ENCODE data around the gene CDKN2A.

Gene CDKN2A

DNA sequence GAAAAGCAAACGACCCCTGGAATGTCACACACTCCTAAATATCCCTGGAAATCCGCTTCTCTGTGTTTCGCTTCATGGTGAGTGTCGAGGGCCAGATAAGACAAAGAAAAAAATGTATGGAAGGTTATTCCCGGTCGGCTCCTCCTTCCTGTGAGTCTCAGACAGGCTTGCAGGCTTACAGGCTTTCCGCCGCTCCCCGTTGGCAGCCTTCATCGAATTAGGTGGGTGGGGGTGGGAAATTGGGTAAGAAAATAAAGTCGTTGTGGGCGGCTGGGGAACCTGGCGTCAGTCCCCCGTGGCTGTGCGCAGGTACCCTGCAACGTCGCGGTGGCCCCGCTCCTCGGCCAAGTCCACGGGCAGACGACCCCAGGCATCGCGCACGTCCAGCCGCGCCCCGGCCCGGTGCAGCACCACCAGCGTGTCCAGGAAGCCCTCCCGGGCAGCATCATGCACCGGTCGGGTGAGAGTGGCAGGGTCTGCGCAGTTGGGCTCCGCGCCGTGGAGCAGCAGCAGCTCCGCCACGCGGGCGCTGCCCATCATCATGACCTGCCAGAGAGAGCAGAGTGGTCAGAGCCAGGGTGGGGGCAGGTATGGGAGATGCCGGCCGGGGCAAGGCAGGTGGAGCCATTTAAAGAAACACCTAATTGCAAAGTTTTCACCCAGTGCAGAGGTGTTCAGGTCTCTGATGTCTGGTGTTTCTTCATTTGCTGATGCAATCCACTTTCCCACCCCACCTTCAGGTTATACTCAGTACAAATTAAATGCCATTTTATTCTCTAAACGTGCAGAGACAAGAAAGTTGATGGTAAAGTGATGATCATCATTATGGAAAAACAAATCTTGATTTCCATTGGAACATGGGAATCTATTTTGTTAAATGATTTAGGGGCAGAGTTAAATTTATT, 11.8 kb upstream of the CDKN2A start:
- DNase-seq (ENCODE audit: low read depth, low spot score) = no peak

DNA sequence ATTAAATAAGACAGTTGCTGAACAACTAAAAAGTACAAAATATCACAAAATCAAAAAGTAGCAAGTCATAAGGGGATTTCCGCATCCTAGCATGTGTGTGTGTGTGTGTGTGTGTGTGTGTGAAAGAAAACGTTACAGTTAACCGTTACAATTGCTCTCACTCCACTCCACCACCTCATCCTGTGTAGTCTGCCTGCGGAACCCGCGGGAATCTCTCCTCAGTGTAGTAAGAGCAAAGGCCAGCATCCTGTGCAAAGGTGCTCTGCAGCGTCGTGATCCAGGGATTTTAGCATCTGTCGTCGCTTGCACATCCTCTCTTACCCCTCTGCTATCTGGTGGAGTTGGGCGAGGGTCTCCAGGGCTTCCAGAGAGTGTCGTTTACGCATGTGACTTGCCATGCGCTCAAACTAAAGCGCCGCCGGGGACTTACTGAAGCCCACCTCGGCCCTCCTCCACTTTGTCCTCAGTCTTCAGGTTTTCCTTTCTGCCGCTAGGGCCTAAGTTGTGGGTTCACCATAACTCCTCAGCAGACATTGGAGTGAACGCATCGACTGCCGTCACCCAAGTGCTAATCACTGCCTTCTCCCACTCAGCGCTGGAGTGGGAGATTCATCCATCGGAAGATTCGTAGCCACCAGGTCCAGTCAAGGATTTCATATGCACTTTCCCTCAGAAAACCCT, 11.0 kb upstream of the CDKN2A start:
- DNase-seq (ENCODE audit: low read depth, low spot score) = no peak

DNA sequence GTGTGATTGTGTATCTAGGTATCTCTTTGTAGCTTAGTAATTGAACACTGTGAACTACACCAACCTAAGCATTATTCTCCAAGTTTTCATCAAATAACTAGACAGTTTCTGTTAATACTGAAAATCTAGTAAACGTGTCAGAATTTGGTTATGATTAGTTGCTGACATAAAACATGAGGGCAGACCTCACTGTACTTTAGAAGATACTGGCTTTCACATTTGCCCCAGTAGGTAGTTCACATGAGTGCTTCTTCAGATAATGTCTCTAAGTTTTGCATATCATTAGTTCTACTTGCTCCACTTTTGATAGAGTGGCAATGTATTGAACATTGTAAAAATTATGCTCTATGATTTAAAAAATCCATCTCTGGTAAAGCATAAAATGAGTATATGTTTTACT, 7.8 kb upstream of the CDKN2A start:
- DNase-seq (ENCODE audit: low read depth, low spot score) = no peak

DNA sequence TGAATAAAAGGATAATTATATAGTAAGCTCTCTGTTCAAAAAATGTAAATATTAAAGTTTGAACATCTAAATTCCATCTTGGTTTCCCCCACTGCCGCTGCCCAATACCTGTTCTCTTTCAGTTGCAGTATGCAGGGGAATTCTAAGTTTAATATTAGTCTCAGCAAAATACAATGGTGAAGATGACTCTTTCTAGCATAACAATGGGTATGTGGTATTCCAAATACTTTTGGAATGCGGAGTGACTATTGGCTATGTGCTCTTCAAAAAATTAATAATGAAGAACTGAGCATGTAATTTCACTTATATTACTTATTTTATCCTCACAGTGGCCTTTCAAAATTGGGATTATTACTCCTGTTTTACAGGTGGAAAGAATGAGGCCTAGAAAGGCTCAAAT, 3.8 kb upstream of the CDKN2A start:
- DNase-seq (ENCODE audit: low read depth, low spot score) = no peak

DNA sequence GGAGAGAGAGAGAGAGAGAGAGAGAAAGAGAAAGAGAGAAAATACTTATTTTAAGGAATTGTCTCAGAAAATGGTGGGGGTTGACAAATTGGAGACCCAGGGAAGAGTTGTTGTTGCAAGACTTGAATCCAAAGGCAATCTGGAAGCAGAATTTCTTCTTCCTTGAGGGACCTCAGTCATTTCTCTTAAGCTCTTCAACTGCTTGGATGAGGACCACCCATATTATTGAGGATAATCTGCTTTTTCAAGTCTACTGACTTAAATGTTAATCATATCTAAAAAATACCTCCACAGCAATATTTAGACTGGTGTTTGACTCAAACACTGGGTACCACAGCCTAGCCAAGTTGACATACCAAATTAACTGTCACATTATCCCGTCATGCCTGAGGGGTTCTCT, 3.3 kb upstream of the CDKN2A start:
- no peak for DNase-seq (ENCODE audit: low read depth, low spot score)

DNA sequence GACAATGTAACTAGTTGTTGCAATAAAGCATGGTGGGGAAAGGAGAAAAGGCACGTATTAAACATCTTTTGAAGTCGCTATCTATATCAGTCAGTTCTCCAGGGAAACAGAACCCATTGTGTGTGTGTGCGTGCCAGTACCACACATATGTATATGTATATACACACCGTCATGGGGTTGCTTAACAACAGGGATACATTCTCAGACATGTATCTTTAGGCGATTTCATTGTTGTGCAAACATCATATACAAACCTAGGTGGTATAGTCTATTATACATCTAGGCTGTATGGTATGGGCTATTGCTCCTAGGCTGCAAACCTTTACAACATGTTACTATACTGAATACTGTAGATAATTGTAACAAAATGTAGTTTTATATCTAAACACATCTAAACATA, 2.7 kb upstream of the CDKN2A start:
- no peak for DNase-seq (ENCODE audit: low read depth, low spot score)

DNA sequence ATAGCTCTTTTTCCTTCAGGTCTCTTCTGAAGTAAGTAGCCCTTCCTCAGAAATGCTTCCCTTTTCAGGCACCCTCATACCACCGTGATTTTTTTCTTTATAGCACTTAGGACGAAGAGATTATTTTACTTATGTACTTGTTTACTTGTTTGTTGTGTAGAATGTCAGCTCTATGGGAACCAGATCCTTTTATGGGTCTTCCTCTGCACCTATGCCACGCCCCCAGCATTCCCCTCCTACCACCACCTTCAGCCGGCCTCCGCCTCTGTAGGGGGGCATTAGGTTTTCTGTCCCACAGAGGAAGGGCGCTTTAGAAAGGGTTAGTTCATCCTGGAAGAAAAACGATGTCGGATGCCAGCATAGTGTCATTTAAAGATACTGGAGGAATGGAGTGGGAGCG, 2.2 kb upstream of the CDKN2A start:
- no peak for DNase-seq (ENCODE audit: low read depth, low spot score)

DNA sequence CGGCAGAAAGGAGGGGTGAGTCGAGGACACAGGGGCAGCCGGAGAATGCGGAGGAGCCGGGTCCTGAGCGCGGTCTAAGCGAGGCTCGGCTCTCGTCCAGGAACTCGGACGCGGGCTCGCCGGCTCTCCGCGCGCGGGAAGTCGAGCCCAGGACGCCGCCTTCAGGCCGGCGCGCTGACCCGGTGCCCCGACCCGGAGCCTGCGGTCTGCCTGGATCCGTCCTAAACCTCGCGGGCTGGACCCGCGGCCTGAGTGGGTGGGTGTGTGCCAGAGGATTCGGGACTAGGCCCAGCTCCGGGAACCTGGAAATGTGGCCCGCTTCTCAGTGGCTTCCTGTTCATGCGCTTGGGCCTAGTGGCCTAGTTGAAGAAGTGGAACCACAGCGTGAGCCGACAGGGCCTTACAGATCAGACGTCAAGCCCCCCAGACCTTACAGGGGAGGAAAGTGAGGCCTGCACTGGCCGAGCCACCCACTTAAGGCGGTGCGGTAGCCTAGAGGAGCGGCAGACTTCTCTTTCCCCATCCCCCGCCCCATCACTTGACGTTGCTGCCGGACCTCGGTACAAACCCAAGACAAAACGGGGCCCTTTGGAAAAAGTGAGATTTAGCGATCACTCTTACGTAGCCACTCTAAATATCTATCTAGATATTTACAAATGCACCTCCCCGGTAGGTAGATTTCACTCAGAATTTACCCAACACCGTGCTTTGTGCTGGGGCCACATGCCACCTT, 1.6 kb upstream of the CDKN2A start:
- no peak for DNase-seq (ENCODE audit: low read depth, low spot score)

DNA sequence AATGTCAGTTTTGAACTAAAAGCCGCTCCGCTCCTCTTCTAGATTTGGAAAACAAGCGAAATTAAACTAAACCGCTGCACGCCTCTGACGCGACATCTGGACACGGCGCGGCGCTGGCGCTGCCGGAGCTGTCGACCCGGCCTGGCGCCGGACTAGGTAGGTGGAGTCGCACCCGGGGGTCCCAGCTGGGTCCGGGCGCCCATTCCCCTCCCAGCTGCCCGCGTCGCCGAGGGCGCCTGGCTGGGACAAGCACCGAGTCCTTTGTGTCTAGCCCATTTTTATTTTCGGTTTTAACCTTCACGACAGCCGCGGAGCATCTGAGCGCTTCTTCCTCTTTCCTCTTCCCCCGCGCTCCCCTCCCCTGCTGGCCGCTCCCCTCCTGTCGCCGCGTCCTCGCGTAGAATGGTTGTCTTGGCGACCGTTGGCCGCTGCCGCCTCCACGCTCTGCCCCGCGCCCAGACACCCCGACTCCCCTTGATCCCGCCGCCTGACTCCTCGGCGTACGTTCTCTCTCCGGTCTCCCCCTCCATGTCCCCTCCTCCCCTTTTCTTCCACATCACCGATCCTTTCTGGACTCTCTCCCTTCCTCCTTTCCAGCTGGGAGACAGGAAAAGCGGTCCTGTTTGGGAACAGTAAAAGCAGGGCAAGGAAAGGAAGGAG, 944 bp upstream of the CDKN2A start:
- DNase-seq (ENCODE audit: low read depth, low spot score) = no peak

DNA sequence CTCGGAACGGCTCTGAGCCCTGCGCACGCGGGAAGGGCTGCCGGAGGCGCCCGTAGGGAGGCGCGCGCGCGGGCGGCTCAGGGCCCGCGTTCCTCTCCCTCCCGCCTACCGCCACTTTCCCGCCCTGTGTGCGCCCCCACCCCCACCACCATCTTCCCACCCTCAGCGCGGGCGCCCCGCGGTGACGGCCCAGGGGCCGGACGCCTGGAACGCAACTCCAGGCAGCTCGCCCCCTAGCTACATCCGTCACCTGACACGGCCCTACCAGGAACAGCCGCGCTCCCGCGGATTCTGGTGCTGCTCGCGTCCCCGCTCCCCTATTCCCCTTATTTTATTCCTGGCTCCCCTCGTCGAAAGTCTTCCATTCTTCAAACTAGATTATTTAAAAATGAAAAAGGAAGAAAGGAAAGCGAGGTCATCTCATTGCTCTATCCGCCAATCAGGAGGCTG, 389 bp upstream of the CDKN2A start, which contains the start of gene CDKN2B-AS1:
CDKN2B-AS1 (plus strand) TSS at position 236 of the 450 bp plus-strand sequence.
- DNase-seq (ENCODE audit: low read depth, low spot score) = no peak

DNA sequence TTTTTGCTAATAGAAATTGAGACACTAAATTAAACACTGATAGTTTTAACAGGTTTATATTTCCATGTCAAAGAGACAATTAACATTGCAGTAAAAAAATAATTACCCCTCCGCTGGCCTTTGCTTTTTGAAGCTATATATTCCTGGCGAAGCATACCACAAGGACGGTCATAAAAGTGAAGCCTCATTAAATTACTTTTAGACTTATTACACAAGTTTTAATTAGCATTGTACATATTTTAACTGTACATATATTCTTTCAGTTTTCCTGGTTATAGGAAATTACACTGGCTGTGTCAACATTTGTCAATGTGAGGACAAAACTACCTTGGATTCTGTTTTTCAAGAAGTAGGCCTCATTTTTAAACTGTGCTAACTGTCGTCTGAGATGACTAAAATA, 1.2 kb downstream of the CDKN2A start:
- no peak for DNase-seq (ENCODE audit: low read depth, low spot score)

DNA sequence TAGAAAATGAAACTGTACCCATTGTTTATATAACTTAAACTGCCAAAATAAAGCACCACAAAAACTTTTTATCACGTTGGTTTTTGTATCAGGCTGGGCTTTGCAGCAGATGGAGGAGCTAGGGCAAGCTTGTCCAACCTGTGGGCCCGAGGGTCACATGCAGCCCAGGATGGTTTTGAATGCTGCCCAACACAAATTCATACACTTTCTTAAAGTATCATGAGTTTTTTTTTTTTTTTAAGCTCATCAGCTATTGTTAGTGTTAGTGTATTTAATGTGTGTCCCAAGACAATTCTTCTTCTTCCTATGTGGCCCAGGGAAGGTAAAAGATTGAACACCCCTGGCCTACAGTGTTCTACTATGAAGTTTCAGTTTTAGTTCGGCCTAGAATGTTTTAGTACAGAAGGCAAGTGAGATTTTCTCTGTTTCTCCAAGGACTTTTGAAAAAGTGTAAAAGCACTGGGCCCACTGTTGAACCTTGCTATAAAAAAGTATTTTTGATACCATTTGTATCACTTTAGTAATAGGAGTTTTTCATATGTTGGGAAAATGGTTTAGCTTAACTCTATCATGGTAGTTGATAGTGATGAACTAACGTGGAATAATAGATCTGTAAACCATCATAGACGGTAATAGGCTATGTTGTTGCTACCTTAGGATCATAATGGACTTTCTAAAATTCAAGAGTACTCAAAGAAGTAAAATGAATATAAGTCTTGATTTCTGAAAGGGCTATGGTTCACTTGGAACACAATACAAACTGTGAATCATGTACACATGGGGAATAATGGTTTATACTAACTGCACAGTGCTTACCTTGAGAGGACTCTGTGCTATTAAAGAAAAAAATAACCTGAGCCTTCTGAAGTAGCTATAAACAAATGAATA, 2.9 kb downstream of the CDKN2A start:
- no peak for DNase-seq (ENCODE audit: low read depth, low spot score)

DNA sequence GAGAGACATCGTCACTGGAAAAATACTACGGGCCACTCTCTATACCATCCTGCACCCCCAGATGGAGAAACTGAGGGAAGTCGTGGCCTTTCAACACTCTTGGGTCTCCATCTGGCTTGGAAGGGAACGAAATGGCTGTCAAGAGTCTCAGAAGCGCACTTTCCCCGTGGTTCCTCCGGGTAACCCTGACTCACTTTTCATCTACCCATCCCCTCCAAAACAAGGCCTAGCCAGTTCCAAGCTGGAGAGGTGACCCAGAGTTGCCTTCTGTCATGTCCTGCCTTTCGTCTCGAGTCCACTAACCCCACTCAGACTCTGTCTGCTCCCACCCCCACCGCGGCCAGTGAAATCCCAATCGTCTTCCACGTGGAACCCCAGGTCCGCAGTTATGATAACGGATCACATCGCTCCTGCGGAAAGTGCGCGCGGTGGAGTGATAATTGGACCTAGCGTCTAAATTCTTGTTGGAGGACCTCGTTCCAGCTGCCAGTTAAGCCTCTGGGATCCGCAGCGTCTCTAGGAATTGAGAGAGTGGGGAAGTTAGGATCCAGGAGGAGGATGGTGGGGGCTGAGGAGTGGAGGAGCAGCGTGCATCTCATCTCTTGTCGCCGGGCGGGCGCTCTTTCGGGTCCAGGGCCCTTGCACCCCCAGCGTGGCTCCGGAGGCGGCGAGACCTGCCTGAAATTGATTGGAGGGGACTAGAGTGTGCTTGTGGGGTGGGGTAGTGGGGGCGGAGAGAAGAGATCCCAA, 4.6 kb downstream of the CDKN2A start:
- DNase-seq (ENCODE audit: low read depth, low spot score) = no peak

DNA sequence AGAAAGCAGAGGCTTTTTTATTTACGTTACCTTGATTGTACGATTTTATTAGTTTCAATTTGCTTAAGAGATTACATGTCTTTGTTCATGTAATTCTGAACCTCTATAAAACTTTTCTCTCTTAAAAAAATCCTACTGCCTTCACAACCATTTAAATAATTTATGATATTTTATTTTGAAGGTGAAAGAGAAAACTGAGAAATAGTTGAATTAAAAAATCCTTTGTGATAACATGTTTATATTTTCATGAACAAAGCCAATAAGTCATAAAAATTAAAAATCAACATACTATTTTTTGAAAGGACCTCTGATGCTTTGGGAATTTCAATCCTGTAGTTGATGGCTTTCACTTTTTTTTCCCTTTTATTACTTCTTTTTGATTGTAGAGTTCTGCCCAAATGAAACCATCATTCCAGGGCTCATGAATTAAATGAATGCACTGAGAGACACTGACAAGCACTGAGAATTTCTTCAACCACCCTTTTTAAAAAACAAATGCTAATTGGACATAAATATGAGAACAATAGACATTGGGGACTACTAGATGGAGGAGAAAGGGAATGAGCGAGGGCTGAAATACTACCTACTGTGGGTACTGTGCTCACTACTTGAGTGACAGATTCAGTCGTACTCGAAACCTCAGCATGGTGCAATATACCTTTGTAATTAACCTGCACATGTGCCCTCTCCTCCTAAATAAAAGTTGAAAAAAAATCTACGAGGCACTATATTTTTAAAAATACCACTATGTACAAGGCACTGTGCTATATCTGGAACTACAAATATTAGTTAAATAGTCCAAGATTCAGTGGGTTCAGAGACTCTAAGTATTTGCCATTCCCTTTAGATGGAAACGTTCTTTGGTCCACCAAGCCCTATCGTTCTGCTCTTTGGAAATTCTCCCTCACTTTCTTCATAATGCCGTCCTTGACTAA, 5.9 kb downstream of the CDKN2A start:
- DNase-seq (ENCODE audit: low read depth, low spot score) = no peak

DNA sequence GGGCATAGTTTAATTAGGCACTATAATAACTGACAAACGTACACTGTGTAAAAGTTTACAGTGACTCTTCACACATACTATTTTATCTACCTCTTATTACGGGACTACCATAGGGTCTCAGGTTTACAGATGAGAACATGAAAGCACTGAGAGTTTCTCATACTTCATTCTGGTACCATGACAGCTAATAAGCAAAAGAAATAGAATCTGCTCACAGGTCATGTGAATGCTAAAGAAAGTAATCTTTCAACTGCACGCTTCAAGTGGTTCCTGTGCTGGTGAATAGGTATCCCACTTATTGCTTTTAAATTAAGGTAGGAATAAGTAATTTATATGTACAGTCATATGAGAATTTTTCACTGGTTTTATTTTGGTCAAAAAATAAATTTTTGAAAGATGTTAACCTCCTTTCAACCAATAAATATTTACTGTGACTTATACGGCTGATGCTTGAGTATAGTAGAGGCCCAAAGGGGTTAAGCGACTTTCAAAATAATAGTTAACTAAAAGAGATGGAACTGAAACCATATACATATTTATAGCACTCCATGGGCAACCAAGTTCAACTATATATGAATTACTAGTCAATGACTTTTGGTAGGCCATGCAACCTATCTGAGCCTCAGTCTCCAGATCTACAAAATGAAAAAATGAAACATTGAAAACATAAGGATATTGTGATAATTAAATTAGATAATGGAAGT, 8.1 kb downstream of the CDKN2A start:
- no peak for DNase-seq (ENCODE audit: low read depth, low spot score)

DNA sequence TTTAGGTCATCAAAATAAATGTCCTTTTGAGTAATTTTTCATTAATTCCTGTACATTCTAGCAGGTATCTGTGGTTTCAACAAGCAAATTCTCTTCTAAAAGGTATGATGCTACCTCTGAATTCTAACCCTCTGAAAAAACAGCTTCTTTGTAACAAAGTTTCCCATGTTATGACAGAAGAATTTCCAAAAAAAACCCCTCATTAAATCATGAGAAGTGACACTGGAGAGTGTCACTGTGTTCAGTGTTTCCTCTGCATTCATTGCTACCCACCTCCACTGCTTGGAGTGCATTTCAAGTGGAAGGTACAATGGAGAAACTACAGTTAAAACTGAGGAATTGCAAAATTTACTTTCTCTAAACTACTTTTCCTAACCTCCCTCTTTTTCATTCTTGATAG, 10.1 kb downstream of the CDKN2A start:
- no peak for DNase-seq (ENCODE audit: low read depth, low spot score)

DNA sequence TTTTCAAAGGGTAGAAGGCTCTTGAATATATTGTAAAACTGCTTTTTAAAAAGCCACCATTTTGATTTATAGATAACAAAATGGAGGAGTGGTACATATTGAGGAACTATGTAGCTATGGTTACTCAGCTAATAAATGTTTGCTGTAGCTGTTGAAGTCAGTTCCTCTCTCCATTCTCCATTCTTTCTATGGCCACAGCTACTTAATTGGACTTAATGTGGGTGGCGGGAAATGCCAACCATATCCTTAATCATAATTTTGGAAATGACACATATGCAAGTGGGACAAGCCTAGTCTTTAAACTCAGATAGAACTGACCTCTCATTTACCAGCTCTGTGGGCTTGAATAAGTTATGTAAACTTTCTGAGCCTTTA, 10.6 kb downstream of the CDKN2A start:
- DNase-seq (ENCODE audit: low read depth, low spot score) = no peak

DNA sequence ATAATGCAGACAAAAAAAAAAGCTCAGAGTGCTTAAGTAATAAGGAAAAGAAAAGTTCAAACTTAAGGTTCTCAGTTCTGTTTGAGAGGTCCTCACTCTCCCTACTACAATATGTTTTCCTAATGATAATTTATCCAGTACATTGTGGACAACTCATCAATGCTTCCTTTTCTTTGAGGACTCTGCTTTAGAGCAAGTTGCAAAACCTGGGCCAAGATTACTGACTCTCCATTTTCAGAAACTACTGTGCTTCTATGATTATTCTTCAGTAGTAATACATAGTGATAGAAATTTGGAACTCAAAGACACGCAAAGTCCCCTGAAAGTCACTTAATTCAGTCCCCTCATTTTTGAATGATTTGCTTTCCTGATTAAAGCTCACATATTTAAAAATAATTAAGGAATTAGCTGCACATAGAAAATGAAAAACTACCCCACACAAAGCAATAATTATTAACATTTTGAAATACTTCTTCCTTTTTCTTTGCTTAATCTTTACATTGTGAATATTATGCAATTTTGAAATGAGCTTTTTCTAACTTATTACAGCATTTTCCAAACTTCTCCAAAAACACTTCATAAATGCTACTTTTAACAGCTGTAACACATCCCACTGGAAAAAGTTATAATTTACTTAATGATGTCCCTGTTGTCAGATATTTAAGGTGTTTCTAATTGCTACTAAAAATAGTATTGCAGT, 11.2 kb downstream of the CDKN2A start:
- no peak for DNase-seq (ENCODE audit: low read depth, low spot score)

Measured in activated naive CD8-positive, alpha-beta T cell treated with anti-CD3 and anti-CD28 coated beads, Interleukin-2, amount 50 U/mL, for 16 hours (primary cell).